GM23338 (cell line): ENCODE measurements around the gene GAA.

ENCODE experiments used
- CREB1 ChIP-seq: fragments of 250-450 bp; sonication (Bioruptor Pico); IDR thresholded peaks from 2 replicates; pipeline ENCODE4 v1.5.0; 2020; ENCODE audit warnings: low read depth, mild to moderate bottlenecking, moderate library complexity
- CTCF ChIP-seq, 2 experiments: fragments of 200-600 bp in 1 of 2; sonication (generic) in 1 of 2; conservative IDR thresholded peaks; 2 replicates each; pipeline versions ENCODE4 v1.5.1 to v1.6.1; 2016 to 2017; ENCODE audit warnings: antibody characterized with exemption in 2 of 2, low read depth in 2 of 2, mild to moderate bottlenecking in 2 of 2, moderate library complexity in 1 of 2
- EZH2 ChIP-seq: fragments of 200-600 bp; sonication (generic); IDR thresholded peaks from one replicate; pipeline ENCODE4 v1.8.0; 2017; ENCODE audit warnings: antibody characterized with exemption, mild to moderate bottlenecking, low read depth; ENCODE audit not compliant: unreplicated experiment
- EZH2phosphoT487 ChIP-seq: fragments of 200-600 bp; sonication (generic); IDR thresholded peaks from one replicate; pipeline ENCODE4 v1.8.1; 2018; ENCODE audit warnings: antibody characterized with exemption; ENCODE audit not compliant: unreplicated experiment
- POLR2AphosphoS5 ChIP-seq: IDR thresholded peaks from 2 replicates; pipeline ENCODE4 v1.6.1; 2016; ENCODE audit warnings: antibody characterized with exemption, low read depth
- REST ChIP-seq: IDR thresholded peaks from one replicate; pipeline ENCODE4 v1.6.1; 2018; ENCODE audit warnings: antibody characterized with exemption; ENCODE audit not compliant: unreplicated experiment
- ZNF114 ChIP-seq: fragments of 250-450 bp; sonication (Bioruptor Pico); IDR thresholded peaks from 2 replicates; pipeline ENCODE4 v1.5.0; 2020; ENCODE audit warnings: mild to moderate bottlenecking, moderate library complexity

GRCh38 chr17:80116276-80116920 lies 15.0 kb downstream of the GAA start:
- TF ChIP-seq ZNF114 (no peak), CTCF (conservative IDR thresholded peaks at IDR 0.05; ENCODE audit: low read depth in 2 of 2) (no peak), POLR2AphosphoS5 (no peak), EZH2 (no peak), EZH2phosphoT487 (no peak), REST (no peak), CREB1 (CRISPR knock-in tag) (no peak)
